Stimulated activated CD8-positive, alpha-beta memory T cell treated with anti-CD3 and anti-CD28 coated beads, Interleukin-4, amount 100 ng/mL, for 1 hour (primary cell): ENCODE data around the gene ITGB8.

Experiments used
- DNase-seq, 2 donors: peaks; one replicate each; pipeline ENCODE4 v3.0.0-alpha.2; 2020; ENCODE audit warnings: low read depth in 2 of 2, low spot score in 1 of 2

ITGB8 gene

GRCh38 chr7:20307119-20307518 is 23.6 kb upstream of the ITGB8 start:
- DNase-seq = no peak

- DNase-seq = no peak
Measured at GRCh38 chr7:20307901-20308300, 22.8 kb upstream of the ITGB8 start.

DNA sequence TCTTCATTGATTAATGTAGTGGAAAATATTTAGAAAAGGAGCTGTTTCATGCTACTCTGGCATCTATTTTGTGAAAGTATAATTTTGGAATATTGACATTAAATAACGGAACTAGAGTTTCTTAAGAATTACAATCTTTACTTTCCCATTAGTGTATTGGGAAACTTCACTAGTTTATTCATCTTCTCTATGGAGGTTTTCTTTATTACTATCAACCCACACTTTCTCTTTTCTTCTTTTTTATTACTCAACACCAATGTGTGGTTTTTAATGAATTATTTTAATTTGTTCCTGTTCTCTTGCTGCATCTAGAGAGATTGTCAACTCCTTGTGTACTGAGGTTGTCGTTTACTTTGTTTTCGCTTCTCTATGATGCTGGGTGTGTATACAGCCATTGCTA is 20.4 kb upstream of the ITGB8 start:
- no peak for DNase-seq

DNA sequence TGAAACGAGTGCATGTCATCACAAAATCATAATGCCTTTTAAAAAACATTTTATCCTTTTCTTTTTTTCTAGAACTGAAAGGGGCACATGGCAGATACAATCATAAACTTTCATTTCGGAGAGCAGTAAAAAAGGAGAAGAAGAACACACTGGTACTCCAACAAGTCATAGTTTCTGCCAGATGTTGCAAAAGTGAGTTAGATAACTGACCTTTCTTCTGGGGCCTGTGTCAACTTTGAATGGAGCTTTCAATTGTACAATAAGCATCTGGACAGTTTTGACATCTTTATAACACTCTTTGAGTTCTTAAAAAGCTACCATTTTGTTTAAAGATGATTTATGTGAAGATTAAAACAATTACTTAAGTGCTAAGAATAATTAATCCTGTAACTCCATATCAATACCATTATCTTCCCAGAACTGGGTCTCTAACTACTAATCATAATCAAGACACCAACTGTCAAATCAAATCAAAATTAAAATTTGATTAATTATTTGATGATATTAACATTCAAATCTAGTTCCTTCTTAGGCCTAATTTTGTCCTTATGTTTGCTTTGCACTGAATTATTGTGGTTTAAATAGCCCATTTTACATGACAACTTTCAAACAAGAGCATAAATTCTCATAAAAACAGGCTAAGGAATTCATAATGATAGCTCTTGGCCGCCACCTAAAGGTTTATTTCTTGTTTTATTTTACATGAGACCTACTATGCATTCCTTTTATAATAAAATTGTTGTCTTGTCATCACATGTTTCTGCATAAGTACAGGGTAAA is 19.5 kb upstream of the ITGB8 start:
- no peak for DNase-seq

- DNase-seq = no peak
Measured at GRCh38 chr7:20311743-20312042, 19.0 kb upstream of the ITGB8 start.

DNA sequence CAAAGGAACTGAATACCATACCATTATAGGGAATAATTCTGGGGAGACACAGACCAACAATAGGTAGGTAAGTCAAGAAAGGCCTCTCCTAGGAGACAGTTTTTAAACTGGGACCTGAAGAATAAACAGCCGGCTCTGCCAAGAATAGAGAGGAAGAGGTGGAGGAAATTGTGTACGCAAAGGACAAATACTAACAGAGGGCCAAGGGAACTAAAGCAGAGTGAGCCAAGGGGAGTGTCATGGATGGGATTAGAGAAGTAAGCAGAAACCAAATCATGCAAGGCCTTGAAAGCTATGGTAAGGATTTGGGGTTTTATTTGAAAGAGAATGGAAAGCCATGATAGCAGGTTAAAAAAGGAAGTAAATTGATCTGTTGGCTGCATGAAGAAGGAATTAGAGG is 18.1 kb upstream of the ITGB8 start:
- DNase-seq = no peak

GRCh38 chr7:20313626-20314025 is 17.1 kb upstream of the ITGB8 start:
- no peak for DNase-seq

GRCh38 chr7:20314198-20314597 is 16.5 kb upstream of the ITGB8 start:
- DNase-seq = no peak

GRCh38 chr7:20316706-20317105 is 14.0 kb upstream of the ITGB8 start:
- no peak for DNase-seq

DNA sequence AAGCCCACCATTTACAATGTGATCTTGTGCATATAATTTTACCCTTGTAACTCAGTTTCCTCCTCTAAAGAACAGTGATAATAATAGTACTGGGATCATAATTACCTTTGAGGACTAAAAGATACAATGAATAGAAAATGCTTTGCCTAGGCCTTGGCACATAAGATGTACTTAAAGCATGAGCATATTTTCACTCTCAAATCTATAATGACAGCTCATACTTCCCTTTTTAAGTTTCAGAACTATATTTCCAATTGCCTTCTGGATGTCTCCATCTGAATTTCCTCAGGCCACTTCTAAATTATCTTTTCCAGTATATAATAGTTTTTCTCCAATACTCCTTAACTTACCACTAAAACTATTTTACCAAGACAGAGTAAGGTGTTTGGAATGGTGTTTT is 13.3 kb upstream of the ITGB8 start:
- DNase-seq = no peak

DNA sequence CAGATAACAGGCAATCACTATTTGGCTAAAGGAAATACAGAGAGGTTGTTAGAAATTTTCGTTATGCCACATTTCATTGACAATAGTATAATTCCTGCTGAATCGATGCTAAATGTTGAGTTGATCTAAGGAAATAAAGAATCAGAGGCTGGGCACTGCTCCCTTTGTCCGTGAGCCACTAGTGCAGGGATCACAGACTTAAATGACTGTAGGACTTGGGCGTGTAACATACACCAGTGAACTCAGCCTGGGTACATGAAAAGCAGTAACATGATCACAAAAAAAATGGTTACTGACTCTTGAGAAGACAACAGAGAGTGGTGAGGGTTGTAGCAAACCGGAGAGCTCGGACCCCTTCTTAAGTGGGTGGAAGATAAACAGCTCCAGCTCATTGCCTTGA is 11.8 kb upstream of the ITGB8 start:
- DNase-seq = no peak

DNA sequence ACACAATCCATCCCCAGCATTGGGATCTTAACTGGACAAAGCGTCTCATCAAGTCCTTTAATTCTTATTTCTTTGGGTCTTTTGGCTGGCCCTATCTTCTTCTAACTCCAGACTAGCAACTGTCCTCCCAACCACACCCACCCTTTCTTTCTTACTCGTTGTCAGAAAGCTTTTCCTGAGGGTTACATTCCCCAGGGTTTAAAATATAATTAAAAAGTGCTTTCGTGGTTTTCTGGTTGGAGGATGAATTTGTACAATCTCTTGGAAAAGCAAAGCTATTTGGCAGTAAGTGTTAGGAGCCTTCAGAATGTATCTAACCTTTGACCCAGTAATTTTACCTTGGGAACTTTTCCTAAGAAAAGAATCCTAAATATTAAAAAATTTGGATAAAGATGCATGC is 10.4 kb upstream of the ITGB8 start:
- no peak for DNase-seq

DNA sequence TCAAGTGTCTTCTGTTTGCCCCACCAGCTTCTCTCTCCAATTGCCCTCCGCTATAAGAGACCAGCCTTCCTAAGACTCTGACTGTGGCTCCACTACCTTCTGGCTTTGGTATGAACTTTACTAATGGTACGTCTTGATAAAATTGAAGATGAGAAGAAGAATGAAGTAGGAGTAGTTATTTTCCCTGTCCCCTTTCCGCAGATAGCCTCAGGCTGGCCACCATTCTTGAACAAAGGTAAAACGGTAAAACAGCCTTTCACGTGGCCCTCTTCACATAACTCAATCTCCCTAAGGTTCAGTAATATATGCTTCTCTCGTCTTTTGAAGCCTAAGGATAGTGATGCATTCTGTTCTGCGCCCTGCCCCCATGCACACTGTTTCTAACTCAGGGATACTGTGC is 9.9 kb upstream of the ITGB8 start:
- no peak for DNase-seq

GRCh38 chr7:20323595-20323994 is 7.1 kb upstream of the ITGB8 start:
- DNase-seq = no peak

- DNase-seq = no peak
Measured at GRCh38 chr7:20326342-20326741, 4.4 kb upstream of the ITGB8 start.

- no peak for DNase-seq
Measured at GRCh38 chr7:20327055-20327454, 3.6 kb upstream of the ITGB8 start.

DNA sequence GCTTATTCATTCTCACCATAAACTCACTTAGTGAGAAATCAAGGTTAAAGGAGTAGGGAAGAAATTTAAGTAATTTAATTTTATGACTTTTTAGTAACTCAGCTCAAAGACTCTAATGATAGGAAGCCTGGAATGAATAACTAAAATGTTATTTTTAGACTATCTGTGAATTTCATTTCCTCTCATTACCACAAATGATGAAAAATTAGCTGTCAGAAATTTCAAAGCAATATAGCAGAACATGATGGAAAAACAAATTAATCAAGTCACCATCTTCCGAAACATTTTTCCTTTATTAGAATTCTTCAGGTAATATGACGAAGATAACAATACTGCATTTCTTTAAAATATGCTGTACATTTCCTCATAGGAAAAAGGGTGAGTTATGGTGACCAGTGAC is 2.7 kb upstream of the ITGB8 start:
- no peak for DNase-seq

GRCh38 chr7:20328692-20329091 is 2.0 kb upstream of the ITGB8 start:
- DNase-seq = no peak

DNA sequence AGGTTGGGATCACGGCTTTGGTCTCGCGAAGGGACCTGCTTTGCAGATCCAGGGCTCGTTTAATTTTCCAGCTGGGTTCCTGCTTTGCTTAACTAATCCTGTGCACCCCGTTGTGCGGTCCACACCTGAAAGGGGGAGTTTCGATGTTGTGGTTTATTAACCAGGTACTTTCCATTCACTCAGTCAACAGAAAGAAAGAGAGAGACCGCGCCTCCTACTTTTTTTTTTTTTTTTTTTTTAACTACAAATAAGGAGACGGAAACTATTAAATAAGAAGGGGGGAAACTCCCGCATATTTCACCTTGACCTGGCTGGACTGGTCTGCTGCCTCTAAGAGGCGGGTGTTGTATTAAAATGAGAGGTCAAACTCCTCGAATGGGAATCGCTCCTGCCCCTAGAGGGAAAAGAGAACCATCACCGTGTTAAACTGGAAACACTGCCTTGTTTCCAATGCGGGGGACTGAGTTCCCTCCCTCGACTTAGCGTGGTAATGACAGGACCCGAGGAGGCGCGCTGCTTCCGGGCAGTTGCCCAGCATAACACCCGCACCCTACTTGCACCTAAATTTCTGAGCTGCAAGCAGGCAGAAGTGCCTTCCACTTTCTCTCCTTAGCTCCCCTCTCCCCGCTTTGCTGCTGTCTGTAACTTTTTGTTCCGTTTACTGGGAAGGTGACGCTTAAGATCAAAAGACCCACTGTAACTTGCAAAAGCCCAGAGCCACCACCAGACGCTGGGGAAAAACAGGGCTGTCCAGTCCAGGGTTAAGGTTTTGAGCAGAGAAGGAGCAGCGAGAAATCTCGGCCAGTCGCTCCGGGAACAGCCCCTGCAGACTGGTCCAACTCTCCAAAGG is 1.1 kb upstream of the ITGB8 start:
- DNase-seq = no peak

DNA sequence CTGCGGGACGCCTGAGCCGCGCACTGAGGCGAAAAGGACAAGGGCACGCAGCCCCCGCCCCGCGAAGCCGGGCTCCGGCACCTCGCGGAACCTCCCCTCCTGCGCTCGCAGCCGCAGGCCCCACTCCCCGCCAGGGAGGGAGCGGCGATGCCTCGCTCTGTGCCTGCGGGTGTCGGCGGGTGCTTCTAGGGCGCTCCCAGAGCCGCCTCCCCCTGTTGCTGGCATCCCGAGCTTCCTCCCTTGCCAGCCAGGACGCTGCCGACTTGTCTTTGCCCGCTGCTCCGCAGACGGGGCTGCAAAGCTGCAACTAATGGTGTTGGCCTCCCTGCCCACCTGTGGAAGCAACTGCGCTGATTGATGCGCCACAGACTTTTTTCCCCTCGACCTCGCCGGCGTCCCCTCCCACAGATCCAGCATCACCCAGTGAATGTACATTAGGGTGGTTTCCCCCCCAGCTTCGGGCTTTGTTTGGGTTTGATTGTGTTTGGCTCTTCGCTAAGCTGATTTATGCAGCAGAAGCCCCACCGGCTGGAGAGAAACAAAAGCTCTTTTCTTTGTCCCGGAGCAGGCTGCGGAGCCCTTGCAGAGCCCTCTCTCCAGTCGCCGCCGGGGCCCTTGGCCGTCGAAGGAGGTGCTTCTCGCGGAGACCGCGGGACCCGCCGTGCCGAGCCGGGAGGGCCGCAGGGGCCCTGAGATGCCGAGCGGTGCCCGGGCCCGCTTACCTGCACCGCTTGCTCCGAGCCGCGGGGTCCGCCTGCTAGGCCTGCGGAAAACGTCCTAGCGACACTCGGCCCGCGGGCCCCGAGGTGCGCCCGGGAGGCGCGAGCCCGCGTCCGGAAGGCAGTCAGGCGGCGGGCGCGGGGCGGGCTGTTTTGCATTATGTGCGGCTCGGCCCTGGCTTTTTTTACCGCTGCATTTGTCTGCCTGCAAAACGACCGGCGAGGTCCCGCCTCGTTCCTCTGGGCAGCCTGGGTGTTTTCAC is 519 bp downstream of the ITGB8 start:
- no peak for DNase-seq

DNA sequence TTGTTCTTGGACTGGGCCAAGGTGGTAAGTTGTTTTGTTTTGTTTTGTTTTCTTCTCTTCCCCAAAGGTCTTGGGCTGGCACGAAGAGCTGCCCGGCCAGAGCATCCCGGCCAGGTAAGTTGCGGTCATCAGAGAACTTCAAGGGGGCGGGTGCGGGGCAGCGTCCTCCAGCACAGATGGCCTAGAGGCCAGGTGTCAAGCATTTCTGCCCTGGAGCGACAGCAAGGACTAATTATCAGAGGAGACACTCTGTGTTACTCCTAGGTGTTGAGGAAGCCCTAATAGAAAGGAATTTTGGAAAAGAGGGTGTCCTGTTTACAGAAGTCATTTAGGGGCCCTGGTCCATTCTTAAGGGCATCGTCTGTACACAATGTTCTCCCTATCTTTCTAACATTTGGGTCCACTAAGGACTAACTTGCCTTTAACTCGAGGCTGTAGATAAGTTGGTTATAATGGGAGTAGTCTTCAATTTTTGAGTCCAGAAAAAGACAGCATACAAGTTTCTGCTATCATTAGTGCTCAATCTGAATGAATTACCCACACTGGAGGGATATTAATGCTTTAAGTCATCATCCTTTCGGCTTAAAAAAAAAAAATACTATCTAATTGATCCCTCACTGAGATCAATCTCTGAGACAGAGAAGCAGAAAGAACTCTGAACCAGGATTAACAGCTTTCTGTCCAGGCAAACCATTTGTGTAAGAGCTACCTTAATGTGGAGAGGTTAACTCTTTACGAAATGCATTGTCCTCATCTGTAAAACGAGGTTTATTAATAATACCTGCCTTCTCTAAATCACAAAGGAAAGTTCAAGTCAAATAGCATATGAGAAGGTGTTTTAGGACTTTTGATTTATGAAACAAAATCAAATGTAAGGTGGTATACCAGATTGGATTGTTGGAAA is 1.5 kb downstream of the ITGB8 start:
- no peak for DNase-seq
